ENCODE data around the gene LTA.

DNA sequence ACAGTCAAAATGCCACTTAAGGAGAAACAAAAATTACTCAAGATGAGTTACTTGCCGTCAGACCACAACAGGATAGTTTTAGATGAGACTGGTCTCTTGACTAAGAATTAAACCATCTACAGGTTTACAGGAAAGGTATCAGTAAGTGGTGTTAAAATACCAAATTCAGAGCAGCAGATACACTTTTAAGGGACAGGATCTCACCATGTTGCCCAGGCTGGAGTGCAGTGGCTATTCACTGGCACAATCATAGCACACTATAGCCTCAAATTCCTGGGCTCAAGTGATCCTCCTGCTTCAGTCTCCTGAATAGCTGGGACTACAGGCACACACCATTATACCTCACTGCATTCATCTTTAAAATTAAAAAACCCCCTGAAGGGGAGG, 38.6 kb upstream of the LTA start:
- TF ChIP-seq POLR2AphosphoS5 (IDR thresholded peaks at IDR 0.05) (no peak), CTCF (IDR thresholded peaks at IDR 0.05 in 8 of 11, conservative IDR thresholded peaks at IDR 0.05 in 3 of 11) (no peak)

All from spleen (tissue), 7 donors.